GM18520 (cell line): ENCODE results near the gene DOCK8.

Experiments used
- ATAC-seq: cut with Tn5 transposase; IDR thresholded peaks from one replicate; pipeline ENCODE4 v1.9.1; 2021; ENCODE audit not compliant: unreplicated experiment

DOCK8 gene

DNA sequence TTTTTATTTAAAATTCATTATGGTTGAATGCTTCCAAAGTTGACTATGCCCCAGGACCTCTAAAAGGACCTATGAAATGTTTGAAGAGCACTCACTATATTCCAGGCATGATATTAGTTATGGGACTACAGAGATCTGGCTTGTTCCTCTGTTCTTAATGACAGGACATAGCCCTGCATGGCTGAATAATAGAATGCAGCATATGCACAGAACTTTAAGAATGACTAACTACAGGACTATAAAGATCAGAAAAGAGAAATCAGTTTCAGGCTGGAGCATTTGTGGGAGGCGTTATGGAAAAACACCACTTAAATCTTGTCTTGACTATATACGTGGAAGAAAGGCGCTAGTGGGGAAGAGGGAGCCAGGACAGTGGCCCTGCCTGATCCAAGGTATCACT, 239.2 kb downstream of the DOCK8 start:
- ATAC-seq, result no peak

DNA sequence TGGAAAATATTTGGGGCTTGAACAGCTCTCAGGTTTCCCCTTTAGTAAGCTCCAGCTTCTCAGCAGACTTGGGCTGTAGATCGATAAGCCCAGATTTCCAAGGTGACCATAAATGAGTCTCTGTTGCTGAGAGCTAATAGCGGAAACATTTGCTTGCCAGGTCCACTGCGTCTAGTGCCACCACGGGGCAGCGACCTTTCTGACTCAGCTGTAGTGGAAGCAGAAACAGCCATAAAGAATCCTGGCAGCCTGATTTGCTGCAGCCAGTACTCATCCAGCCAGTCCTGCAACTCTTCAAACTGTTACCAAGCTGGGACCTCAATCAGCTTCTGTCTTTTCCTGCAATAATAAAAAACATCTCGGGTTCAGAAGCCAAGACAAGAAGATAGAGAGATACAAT, 241.7 kb downstream of the DOCK8 start:
- no peak for ATAC-seq

- ATAC-seq, result no peak
These were observed 243.9 kb downstream of the DOCK8 start for GRCh38 chr9:458590-458989.

- no peak for ATAC-seq
These were observed 245.1 kb downstream of the DOCK8 start for GRCh38 chr9:459491-460444.

DNA sequence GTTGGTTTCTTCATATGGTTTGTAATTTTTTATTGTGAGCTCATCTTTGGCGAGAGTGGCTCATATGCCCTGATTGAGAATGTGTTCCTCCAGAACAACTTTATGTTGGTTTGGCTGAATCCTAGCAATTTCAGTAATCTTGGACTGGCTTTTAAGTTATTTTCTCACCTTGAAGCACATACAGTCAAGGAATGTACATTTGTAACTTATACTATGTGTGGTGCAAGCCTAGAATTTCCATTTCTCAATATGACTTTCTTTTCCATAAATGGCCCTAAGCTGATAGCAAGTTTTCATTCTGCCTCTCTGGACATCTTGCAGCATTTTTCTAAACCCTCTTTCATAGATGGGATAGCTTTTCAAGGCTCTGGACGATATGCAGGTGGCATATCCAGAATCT, 247.5 kb downstream of the DOCK8 start:
- no peak for ATAC-seq

GRCh38 chr9:462606-463005, 247.9 kb downstream of the DOCK8 start:
- ATAC-seq, result no peak

DNA sequence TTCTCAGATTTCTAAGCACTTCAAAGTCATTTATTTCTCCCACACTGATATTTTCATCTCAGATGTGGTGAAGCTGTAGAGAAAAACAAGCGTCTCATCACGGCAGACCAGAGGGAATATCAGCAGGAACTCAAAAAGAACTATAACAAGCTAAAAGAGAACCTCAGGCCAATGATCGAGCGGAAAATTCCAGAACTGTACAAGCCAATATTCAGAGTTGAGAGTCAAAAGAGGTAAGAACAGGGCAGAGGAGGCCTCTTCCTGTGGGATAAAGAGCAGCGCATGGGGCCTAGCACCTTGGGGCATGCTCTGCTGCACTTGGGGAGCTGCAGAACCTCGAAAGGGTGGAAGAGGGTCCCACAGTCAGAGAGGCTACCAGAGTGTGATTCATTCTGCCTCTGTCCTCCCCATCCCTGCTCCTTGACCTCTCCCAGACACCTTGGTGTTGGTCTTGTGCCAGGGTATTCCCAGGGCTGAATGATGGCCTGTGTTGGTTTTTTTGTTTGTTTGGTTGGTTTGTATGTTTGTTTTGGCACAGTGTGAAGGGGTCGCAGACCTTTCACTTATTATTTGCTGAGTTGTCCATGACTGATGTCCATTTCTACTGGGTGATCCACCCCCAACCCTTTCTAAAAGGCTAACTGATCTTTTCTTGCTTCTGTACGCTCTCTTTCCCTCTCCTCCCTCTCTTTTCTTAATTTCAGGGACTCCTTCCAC, 248.9 kb downstream of the DOCK8 start:
- no peak for ATAC-seq

- ATAC-seq, result no peak
These were observed 252.1 kb downstream of the DOCK8 start for GRCh38 chr9:466747-467146.

DNA sequence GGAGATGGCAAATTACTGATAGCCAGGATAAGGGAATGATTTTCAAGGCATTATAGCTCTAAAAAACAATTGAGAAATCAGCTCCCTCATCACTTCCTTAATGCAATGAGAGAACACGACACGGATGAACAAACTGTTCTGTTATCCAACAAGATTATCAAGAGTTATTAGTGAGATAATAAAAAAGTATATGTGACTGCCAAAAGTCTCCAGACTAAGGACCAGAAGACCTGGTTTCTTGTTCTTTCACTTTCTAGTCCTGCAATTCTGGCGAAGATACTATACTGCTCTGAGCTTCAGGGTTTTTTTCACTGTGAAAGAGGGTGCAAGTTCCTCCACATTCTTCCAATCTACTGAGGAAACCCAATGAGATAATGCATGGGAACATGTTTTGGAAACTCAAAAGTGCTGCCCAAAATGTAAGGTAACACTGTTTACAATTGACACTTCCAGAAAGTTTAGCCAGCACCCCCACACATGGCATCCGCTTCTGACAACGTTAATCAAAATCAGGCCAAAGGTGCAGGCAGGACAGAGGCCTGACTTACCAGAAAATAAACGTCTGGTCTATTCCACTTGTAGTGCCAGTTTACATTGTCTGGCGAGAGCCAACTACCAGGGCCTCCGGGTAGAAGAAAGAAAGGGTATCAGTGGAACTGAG, 254.2 kb downstream of the DOCK8 start:
- no peak for ATAC-seq

DNA sequence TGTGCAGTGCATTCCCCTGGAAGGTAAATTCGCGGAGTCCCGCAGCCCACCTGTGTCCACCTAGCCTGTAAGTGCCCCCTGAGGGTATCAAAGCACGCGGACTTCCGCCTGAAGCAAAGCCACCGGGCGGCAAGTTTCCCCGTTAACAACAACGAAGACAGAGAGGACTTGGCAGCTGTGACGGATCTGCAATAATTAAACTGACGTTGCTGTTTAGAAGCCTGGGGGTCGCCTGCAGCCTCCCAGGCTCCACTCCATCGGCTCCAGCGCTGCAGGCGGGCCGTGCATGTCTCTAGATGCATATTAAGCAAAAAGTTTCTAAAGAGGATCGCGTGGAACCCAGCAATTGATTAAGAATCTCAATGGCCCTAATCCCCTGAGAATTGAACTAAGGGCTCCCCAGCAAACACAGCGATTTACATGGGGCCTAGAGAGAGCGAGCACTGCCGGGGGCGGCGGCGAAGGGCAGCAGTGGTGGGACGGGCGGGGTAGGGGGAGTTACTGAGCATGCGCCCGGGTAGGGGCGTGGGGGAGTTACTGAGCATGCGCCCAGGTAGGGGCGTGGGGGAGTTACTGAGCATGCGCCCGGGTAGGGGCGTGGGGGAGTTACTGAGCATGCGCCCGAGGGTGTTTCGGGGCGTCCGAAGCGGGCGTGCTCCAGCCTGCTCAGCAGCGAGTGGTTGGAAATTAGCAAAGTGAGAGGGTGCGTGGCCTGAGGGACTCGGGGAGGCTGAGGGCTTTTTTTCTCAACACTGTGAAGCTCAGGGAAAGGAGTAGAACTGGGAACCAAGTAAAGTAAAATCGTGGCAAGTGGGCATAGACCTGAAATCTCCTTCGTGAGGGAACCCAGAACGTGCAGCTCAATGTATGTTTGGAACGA, 255.2 kb downstream of the DOCK8 start:
- peak; percentile 89 for ATAC-seq

- no peak for ATAC-seq
These were observed 256.0 kb downstream of the DOCK8 start for GRCh38 chr9:470552-471194.

DNA sequence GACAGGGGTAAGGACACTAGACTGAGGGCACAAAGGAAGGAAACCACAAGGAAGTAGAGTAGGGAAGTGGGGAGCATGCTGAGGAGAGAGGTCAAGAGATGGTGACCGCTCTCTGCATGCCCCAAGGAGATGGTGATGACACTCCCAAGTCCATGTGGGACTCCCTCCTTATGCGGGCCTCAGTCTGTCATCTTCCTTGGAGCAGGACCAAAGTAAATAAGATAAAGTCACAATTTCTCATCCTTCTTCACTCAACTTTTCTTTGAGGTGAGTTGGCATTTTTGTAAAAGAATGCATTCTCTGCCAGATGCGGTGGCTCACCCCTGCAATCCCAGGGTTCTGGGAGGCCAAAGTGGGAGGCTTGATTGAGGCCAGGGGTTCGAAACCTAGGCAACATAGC, 256.7 kb downstream of the DOCK8 start:
- no peak for ATAC-seq

GRCh38 chr9:472479-473075, 257.9 kb downstream of the DOCK8 start:
- no peak for ATAC-seq

- no peak for ATAC-seq
These were observed 262.5 kb downstream of the DOCK8 start for GRCh38 chr9:477193-477592.

DNA sequence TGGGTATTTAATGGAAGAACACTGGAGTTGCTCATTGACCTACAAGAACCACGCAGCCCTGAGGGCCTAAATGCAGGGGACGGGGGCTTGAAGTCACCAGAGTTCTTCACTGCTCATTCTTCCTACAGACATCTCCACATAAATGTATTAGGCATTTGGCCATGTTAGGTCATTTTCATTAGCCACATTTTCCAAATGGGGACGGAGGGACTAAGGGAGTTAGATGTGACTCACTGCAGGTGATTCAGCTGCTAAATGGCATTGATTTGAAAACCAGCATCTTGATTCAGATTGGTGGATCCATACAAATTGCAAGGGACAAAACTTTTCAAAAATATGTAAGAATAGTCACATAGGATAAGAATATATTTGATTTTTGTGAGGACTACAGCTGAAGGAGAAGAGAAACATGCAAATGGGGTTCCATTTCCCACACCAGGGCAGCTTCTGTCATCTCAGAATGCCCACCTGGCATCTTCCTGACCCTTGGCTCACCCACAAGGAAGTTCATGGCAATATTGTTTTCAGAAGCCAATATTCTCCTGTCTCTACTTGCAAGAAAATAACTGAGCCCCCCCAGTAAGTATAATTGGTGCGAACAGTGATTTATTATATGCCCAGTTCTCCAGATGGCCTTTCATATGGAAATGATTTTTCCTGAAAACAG, 264.8 kb downstream of the DOCK8 start:
- ATAC-seq, result no peak

GRCh38 chr9:479971-480350, 265.3 kb downstream of the DOCK8 start:
- ATAC-seq, result no peak

DNA sequence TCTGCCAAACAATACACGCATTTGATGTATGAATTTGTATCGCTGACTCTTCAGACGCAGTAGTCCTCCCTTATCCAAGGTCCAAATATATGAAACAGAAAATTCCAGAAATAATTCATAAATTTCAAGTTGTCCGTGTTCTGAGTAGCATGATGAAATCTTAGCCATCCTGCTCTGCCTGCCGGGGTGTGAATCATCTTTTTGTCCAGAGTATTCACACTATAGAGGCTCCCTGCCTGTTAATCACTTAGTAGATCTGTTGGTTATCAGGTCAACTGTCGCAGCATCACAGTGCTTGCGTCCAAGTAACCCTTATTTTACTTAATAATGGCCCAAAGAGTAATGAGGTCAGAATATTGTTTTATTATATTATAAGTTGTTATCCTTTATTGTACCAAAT, 268.1 kb downstream of the DOCK8 start:
- ATAC-seq, result no peak

GRCh38 chr9:486156-486555, 271.5 kb downstream of the DOCK8 start:
- ATAC-seq, result no peak

- ATAC-seq, result no peak
These were observed 272.8 kb downstream of the DOCK8 start for GRCh38 chr9:487429-487828.
